A375 (cell line): Measurements from ENCODE around the gene PAK3. TPM values are rescaled to one million over a fixed set of nuclear protein-coding genes. Genes with fewer than 3 reads are reported as not detected.

Source experiments
- small RNA-seq: library from RNA; depleted of rRNA; stranded (forward); fragments of <200 nt; gene quantifications from one replicate; pipeline ENCODE3, GENCODE V24; 2014
- total RNA-seq: library from RNA; depleted of rRNA; stranded (reverse); fragments of >200 nt; shearing (Covaris generic); gene quantifications from 2 replicates; pipeline ENCODE4 v1.2.3, GENCODE V29; 2014; rRNA removed

PAK3 gene
- 0.38 and 1.3 TPM in 2 replicates for total RNA-seq

GRCh38 chrX:111095974-111096895 lies at the start of gene PAK3:
Gene PAK3, plus strand, starts transcription at chrX:111096191. Its CDS starts 26,913 bp downstream, at chrX:111123104.

GRCh38 chrX:111270339-111270738 lies 174.3 kb downstream of the PAK3 start, which contains the start of gene CAPN6:
Gene CAPN6, minus strand, starts transcription at chrX:111270483. Its CDS starts 6,547 bp downstream, at chrX:111263936.

Small RNAs within 50 kb of the gene (small RNA-seq; reads per million reads assigned to genes)
- not detected for gene FCF1P4

Other genes starting within 250 kb of the PAK3 start
- not detected in 2 replicates for gene CAPN6, start 174.3 kb downstream of the PAK3 start, total RNA-seq